ENCODE measurements around the gene CEP95. TPM values are rescaled to one million over a fixed set of nuclear protein-coding genes. Genes with fewer than 3 reads are reported as not detected.

CEP95 gene
- total and polyA plus RNA-seq, 2 of the 13 experiments (the other 11 are each of a cell fraction or from before 2014, with no cell fraction given), result 65.9 to 68.8 TPM

DNA sequence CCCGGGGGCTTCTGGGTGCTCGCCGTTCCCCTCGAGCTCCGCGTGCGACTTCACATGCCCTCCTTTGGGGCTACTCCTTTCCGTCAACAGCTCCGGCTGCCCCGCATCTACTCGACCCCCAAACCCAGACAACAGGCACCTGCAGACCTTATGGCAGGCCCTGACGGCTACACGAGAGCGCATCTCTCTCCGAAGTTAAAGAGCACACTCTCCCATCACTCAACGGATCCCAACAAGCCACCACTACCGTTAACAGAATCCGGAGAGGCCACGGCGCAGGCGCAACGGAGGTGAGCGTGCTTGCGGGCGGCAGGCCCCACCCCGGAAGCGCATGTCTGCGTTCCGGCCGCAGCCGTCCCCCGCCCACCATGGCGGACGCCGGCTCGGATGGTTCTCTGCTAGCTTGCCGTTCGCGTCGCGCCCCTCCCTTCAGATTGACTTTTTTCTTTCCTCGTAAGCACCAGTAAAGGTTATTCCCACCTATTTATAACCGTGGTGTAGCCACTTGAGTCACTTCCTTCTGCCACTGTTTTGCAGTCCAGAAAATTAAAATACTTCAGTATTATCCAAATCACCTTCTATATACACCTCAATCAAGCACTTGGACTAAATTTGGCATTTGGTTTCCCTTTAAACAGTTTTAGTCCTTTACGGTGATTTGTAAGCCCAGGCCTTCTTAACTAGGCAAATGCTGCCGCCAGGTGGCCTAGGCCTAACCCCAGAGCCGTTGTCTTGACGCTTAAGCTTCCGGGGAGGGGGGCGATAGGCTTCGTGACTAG lies 9.8 kb upstream of the CEP95 start, which contains the start of gene POLG2 (continued):
- TF ChIP-seq, protein P1, sequence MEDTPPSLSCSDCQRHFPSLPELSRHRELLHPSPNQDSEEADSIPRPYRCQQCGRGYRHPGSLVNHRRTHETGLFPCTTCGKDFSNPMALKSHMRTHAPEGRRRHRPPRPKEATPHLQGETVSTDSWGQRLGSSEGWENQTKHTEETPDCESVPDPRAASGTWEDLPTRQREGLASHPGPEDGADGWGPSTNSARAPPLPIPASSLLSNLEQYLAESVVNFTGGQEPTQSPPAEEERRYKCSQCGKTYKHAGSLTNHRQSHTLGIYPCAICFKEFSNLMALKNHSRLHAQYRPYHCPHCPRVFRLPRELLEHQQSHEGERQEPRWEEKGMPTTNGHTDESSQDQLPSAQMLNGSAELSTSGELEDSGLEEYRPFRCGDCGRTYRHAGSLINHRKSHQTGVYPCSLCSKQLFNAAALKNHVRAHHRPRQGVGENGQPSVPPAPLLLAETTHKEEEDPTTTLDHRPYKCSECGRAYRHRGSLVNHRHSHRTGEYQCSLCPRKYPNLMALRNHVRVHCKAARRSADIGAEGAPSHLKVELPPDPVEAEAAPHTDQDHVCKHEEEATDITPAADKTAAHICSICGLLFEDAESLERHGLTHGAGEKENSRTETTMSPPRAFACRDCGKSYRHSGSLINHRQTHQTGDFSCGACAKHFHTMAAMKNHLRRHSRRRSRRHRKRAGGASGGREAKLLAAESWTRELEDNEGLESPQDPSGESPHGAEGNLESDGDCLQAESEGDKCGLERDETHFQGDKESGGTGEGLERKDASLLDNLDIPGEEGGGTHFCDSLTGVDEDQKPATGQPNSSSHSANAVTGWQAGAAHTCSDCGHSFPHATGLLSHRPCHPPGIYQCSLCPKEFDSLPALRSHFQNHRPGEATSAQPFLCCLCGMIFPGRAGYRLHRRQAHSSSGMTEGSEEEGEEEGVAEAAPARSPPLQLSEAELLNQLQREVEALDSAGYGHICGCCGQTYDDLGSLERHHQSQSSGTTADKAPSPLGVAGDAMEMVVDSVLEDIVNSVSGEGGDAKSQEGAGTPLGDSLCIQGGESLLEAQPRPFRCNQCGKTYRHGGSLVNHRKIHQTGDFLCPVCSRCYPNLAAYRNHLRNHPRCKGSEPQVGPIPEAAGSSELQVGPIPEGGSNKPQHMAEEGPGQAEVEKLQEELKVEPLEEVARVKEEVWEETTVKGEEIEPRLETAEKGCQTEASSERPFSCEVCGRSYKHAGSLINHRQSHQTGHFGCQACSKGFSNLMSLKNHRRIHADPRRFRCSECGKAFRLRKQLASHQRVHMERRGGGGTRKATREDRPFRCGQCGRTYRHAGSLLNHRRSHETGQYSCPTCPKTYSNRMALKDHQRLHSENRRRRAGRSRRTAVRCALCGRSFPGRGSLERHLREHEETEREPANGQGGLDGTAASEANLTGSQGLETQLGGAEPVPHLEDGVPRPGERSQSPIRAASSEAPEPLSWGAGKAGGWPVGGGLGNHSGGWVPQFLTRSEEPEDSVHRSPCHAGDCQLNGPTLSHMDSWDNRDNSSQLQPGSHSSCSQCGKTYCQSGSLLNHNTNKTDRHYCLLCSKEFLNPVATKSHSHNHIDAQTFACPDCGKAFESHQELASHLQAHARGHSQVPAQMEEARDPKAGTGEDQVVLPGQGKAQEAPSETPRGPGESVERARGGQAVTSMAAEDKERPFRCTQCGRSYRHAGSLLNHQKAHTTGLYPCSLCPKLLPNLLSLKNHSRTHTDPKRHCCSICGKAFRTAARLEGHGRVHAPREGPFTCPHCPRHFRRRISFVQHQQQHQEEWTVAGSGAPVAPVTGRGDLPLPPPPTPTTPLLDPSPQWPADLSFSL (CRISPR knock-in tag; IDR thresholded peaks at IDR 0.05), result no peak
- TF ChIP-seq ZNF274 (CRISPR knock-in tag; IDR thresholded peaks at IDR 0.05) (peak; percentile 76), ZNF660 (CRISPR knock-in tag; IDR thresholded peaks at IDR 0.05; ENCODE audit: borderline replicate concordance, low read depth) (no peak), ZSCAN29 (CRISPR knock-in tag; conservative IDR thresholded peaks at IDR 0.05) (peak; percentile 89), KLF6 (CRISPR knock-in tag; IDR thresholded peaks at IDR 0.05) (peak; percentile 98), ZNF552 (CRISPR knock-in tag; IDR thresholded peaks at IDR 0.05; ENCODE audit: borderline replicate concordance) (no peak; the same call in none of the 2 replicates), CENPX (CRISPR knock-in tag; IDR thresholded peaks at IDR 0.05) (no peak), WIZ (CRISPR knock-in tag; IDR thresholded peaks at IDR 0.05) (no peak; the same call in 1 of the 2 replicates), HNRNPH1 (optimal IDR thresholded peaks at IDR 0.05; ENCODE audit: low read depth, low read length) (no peak), SCMH1 (CRISPR knock-in tag; IDR thresholded peaks at IDR 0.05; ENCODE audit: borderline replicate concordance) (no peak), ZFP36 (IDR thresholded peaks at IDR 0.05; ENCODE audit: borderline replicate concordance, low read depth, low read length, partially characterized antibody) (no peak), NCOA2 (CRISPR knock-in tag; IDR thresholded peaks at IDR 0.05) (peak; percentile 25; the same call in 1 of the 2 replicates), FOXK2 (IDR thresholded peaks at IDR 0.05) (no peak), ZNF563 (CRISPR knock-in tag; IDR thresholded peaks at IDR 0.05) (peak; percentile 84), ZNF768 (CRISPR knock-in tag; IDR thresholded peaks at IDR 0.05) (peak; percentile 71; the same call in 1 of the 2 replicates), MXI1 (IDR thresholded peaks at IDR 0.05; ENCODE audit: borderline replicate concordance, low read depth, low read length) (peak; percentile 80; the same call in 1 of the 3 replicates), ZNF333 (CRISPR knock-in tag; IDR thresholded peaks at IDR 0.05; ENCODE audit: borderline replicate concordance) (peak; percentile 93), ZNF264 (CRISPR knock-in tag; IDR thresholded peaks at IDR 0.05) (peak; percentile 46; the same call in 1 of the 2 replicates)
- TF ChIP-seq, protein P2, sequence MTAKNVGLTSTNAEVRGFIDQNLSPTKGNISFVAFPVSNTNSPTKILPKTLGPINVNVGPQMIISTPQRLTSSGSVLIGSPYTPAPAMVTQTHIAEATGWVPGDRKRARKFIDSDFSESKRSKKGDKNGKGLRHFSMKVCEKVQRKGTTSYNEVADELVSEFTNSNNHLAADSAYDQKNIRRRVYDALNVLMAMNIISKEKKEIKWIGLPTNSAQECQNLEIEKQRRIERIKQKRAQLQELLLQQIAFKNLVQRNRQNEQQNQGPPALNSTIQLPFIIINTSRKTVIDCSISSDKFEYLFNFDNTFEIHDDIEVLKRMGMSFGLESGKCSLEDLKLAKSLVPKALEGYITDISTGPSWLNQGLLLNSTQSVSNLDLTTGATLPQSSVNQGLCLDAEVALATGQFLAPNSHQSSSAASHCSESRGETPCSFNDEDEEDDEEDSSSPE (CRISPR knock-in tag; IDR thresholded peaks at IDR 0.05), result peak; percentile 68
- TF ChIP-seq, protein P3, sequence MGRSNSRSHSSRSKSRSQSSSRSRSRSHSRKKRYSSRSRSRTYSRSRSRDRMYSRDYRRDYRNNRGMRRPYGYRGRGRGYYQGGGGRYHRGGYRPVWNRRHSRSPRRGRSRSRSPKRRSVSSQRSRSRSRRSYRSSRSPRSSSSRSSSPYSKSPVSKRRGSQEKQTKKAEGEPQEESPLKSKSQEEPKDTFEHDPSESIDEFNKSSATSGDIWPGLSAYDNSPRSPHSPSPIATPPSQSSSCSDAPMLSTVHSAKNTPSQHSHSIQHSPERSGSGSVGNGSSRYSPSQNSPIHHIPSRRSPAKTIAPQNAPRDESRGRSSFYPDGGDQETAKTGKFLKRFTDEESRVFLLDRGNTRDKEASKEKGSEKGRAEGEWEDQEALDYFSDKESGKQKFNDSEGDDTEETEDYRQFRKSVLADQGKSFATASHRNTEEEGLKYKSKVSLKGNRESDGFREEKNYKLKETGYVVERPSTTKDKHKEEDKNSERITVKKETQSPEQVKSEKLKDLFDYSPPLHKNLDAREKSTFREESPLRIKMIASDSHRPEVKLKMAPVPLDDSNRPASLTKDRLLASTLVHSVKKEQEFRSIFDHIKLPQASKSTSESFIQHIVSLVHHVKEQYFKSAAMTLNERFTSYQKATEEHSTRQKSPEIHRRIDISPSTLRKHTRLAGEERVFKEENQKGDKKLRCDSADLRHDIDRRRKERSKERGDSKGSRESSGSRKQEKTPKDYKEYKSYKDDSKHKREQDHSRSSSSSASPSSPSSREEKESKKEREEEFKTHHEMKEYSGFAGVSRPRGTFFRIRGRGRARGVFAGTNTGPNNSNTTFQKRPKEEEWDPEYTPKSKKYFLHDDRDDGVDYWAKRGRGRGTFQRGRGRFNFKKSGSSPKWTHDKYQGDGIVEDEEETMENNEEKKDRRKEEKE (IDR thresholded peaks at IDR 0.05), result no peak

Measured in HepG2 (cell line).